Measurements from ENCODE around the gene VGF. TPM values are rescaled to one million over a fixed set of nuclear protein-coding genes. Genes with fewer than 3 reads are reported as not detected.

VGF gene
- total RNA-seq (2014; rRNA removed; shearing (Covaris generic)) (not detected in 2 replicates), total RNA-seq (2022) (1.5 TPM in 2 replicates), Bru-seq, nascent RNA (percentile 20 among the genes with signal in this experiment), BruChase-seq, experiment 1, labeled RNA remaining after a 6-hour chase (percentile 16 among the genes with signal in this experiment), BruChase-seq, experiment 2, labeled RNA remaining after a 2-hour chase (percentile 28 among the genes with signal in this experiment)
- long read RNA-seq, partial matches to known transcripts, result 0 of 1 reads
- long read RNA-seq, other reads (novel, unspliced or antisense), result 1 of 1 reads

GRCh38 chr7:101165075-101165957 lies at the start of gene VGF:
Gene VGF (minus strand): TSS chr7:101165569. CDS start chr7:101164843, 726 bp downstream.
- intact Hi-C loops (cut with micrococcal nuclease; ENCODE audit: unreplicated experiment), result no loop called here
- ChIA-PET CTCF (ENCODE audit: unreplicated experiment) (interaction anchor here (0.6 kb wide), 1 partner anchor 685 kb away, joined by 7 read pairs; no protein-coding TSS in a partner anchor), POLR2A (interaction anchor here (0.6 kb wide), 1 partner anchor 11 kb away, joined by 3 read pairs; no protein-coding TSS in a partner anchor)
- DNase-seq (ENCODE audit: low spot score), result peak; percentile 77
- TF ChIP-seq EZH2phosphoT487 (IDR thresholded peaks at IDR 0.05; ENCODE audit: borderline replicate concordance, low read depth, low read length), result no peak
- TF ChIP-seq, protein P1, sequence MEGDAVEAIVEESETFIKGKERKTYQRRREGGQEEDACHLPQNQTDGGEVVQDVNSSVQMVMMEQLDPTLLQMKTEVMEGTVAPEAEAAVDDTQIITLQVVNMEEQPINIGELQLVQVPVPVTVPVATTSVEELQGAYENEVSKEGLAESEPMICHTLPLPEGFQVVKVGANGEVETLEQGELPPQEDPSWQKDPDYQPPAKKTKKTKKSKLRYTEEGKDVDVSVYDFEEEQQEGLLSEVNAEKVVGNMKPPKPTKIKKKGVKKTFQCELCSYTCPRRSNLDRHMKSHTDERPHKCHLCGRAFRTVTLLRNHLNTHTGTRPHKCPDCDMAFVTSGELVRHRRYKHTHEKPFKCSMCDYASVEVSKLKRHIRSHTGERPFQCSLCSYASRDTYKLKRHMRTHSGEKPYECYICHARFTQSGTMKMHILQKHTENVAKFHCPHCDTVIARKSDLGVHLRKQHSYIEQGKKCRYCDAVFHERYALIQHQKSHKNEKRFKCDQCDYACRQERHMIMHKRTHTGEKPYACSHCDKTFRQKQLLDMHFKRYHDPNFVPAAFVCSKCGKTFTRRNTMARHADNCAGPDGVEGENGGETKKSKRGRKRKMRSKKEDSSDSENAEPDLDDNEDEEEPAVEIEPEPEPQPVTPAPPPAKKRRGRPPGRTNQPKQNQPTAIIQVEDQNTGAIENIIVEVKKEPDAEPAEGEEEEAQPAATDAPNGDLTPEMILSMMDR (conservative IDR thresholded peaks at IDR 0.05; ENCODE audit: low read length), result no peak
- H3K9me2 ChIP-seq (ENCODE audit: insufficient read depth, low read length), result no peaks in the 10 kb centered on the region
- H3K9me3 ChIP-seq (ENCODE audit: low read length), result no peaks in the 10 kb centered on the region
- BruUV-seq (replicated peaks), result no TSS peak
- no peaks in the 10 kb centered on the region for H4K20me1 ChIP-seq (ENCODE audit: insufficient read depth, low read length)
- H3K4me1 ChIP-seq (ENCODE audit: insufficient read depth, low read length, poor library complexity, severe bottlenecking), result peaks cover 13% of the 10 kb centered on the region
- H3K27ac ChIP-seq (ENCODE audit: low read depth, low read length, poor library complexity, severe bottlenecking), result no peak within 1 kb of the TSS
- peak within 1 kb of the TSS; percentile 11; the same call in 1 of the 2 replicates for H3K4me2 ChIP-seq (ENCODE audit: low read length)
- H2AFZ ChIP-seq (ENCODE audit: low read length), result no peak within 1 kb of the TSS
- no peak within 1 kb of the TSS for H3K4me3 ChIP-seq (ENCODE audit: low read depth, low read length, poor library complexity, severe bottlenecking)
- no peaks in the 10 kb centered on the region for H3K79me2 ChIP-seq (ENCODE audit: insufficient read depth, low read depth, low read length)
- no peaks in the 10 kb centered on the region for H3K36me3 ChIP-seq (ENCODE audit: insufficient read depth, low read length)

GRCh38 chr7:101212014-101212413 lies 46.6 kb upstream of the VGF start:
- no peaks in the 10 kb centered on the region for H3K9me2 ChIP-seq (ENCODE audit: insufficient read depth, low read length)
- H3K36me3 ChIP-seq (ENCODE audit: insufficient read depth, low read length), result no peaks in the 10 kb centered on the region
- intact Hi-C loops (cut with micrococcal nuclease; ENCODE audit: unreplicated experiment), result no loop called here

More at GRCh38 chr7:101212014-101212413, 46.6 kb upstream of the VGF start:
- Histone ChIP-seq H3K4me1 (ENCODE audit: insufficient read depth, low read length, poor library complexity, severe bottlenecking) (peaks cover 6% of the 10 kb centered on the region), H3K79me2 (ENCODE audit: insufficient read depth, low read depth, low read length) (no peaks in the 10 kb centered on the region), H3K4me3 (ENCODE audit: low read depth, low read length, poor library complexity, severe bottlenecking) (no peak overlapping the region), H3K27ac (ENCODE audit: low read depth, low read length, poor library complexity, severe bottlenecking) (no peak overlapping the region), H3K4me2 (ENCODE audit: low read length) (no peak overlapping the region), H3K9me3 (ENCODE audit: low read length) (no peaks in the 10 kb centered on the region), H2AFZ (ENCODE audit: low read length) (no peak overlapping the region), H4K20me1 (ENCODE audit: insufficient read depth, low read length) (no peaks in the 10 kb centered on the region)
- no TSS peak for BruUV-seq (replicated peaks)
- no peak for DNase-seq (ENCODE audit: low spot score)
- TF ChIP-seq EZH2phosphoT487 (IDR thresholded peaks at IDR 0.05; ENCODE audit: borderline replicate concordance, low read depth, low read length), result no peak
- TF ChIP-seq, protein P1 (conservative IDR thresholded peaks at IDR 0.05; ENCODE audit: low read length), result no peak
- ChIA-PET POLR2A (no interaction called here), CTCF (ENCODE audit: unreplicated experiment) (no interaction called here)

All from OCI-LY7 (cell line).